Measurements from ENCODE around the gene MTHFD2L. TPM values are rescaled to one million over a fixed set of nuclear protein-coding genes. Genes with fewer than 3 reads are reported as not detected.

Gene MTHFD2L
- total and polyA plus RNA-seq, 9 of the 15 experiments (the other 6 are each of a cell fraction or from before 2014, with no cell fraction given): 10.0 to 39.0 (median 26.0) TPM

GRCh38 chr4:74157561-74158465 is at the start of gene MTHFD2L (continued):
- no peak for TF ChIP-seq ZNF282 (CRISPR knock-in tag; IDR thresholded peaks at IDR 0.05)
- no peak for TF ChIP-seq DIDO1 (tag; IDR thresholded peaks at IDR 0.05; ENCODE audit: low read depth)
- TF ChIP-seq ARHGAP35 (IDR thresholded peaks at IDR 0.05; ENCODE audit: partially characterized antibody): no peak
- no peak for TF ChIP-seq DEAF1 (CRISPR knock-in tag; IDR thresholded peaks at IDR 0.05)
- peak; percentile 68 for TF ChIP-seq SP1 (CRISPR knock-in tag; IDR thresholded peaks at IDR 0.05)
- no peak for TF ChIP-seq KAT8 (IDR thresholded peaks at IDR 0.05; ENCODE audit: low read depth)
- TF ChIP-seq EP300 (IDR thresholded peaks at IDR 0.05; ENCODE audit: low read length): peak; percentile 30; the same call in 1 of the 2 replicates
- peak; percentile 69; the same call in 1 of the 2 replicates for TF ChIP-seq ESRRA (IDR thresholded peaks at IDR 0.05; ENCODE audit: borderline replicate concordance, low read depth)
- TF ChIP-seq KDM2B (CRISPR knock-in tag; IDR thresholded peaks at IDR 0.05): 0 out of 2 replicates have a peak, but pooled peaks have one; percentile 62
- TF ChIP-seq KHSRP (IDR thresholded peaks at IDR 0.05): no peak
- TF ChIP-seq WHSC1 (IDR thresholded peaks at IDR 0.05; ENCODE audit: low read length): no peak
- TF ChIP-seq TRIM28 (IDR thresholded peaks at IDR 0.05): 0 out of 2 replicates have a peak, but pooled peaks have one; percentile 40
- TF ChIP-seq RREB1 (CRISPR knock-in tag; IDR thresholded peaks at IDR 0.05): no peak
- peak; percentile 49; the same call in 1 of the 2 replicates for TF ChIP-seq CHD2 (IDR thresholded peaks at IDR 0.05; ENCODE audit: low read depth, low read length)
- TF ChIP-seq ZKSCAN3 (CRISPR knock-in tag; IDR thresholded peaks at IDR 0.05): no peak
- peak; percentile 48; the same call in 1 of the 2 replicates for TF ChIP-seq ZNF644 (tag; IDR thresholded peaks at IDR 0.05; ENCODE audit: low read depth)
- peak; percentile 67 for TF ChIP-seq CREM (IDR thresholded peaks at IDR 0.05; ENCODE audit: low read depth)
- no peak for TF ChIP-seq TARDBP (IDR thresholded peaks at IDR 0.05)
- no peak for TF ChIP-seq CBX3 (IDR thresholded peaks at IDR 0.05; ENCODE audit: borderline replicate concordance in 1 of 2, low read length in 2 of 2)
- no peak for TF ChIP-seq FOXM1 (IDR thresholded peaks at IDR 0.05; ENCODE audit: low read depth)
- no peak for TF ChIP-seq FOXM1 (CRISPR knock-in tag; IDR thresholded peaks at IDR 0.05; ENCODE audit: low read depth)
- TF ChIP-seq POLR2G (IDR thresholded peaks at IDR 0.05; ENCODE audit: low read depth, low read length): peak; percentile 99
- TF ChIP-seq ZNF197 (CRISPR knock-in tag; IDR thresholded peaks at IDR 0.05; ENCODE audit: low read depth): peak; percentile 67; the same call in 1 of the 2 replicates
- peak; percentile 90 for TF ChIP-seq HNRNPLL (IDR thresholded peaks at IDR 0.05; ENCODE audit: low read depth, low read length, poor library complexity, severe bottlenecking)

Data from K562 (cell line).